ENCODE data around the gene OTUD7B. TPM values are rescaled to one million over a fixed set of nuclear protein-coding genes. Genes with fewer than 3 reads are reported as not detected.

Gene OTUD7B
- total RNA-seq, 1 experiment from 2014 or later: 23.5 TPM

GRCh38 chr1:149972547-149972946, 38.0 kb downstream of the OTUD7B start:
- Histone ChIP-seq H3K27me3 (ENCODE audit: insufficient read depth, low read length) (no peaks in the 10 kb centered on the region), H3K14ac (ENCODE audit: insufficient read depth, low read length) (no peak overlapping the region), H3K27ac (ENCODE audit: insufficient read length, low read depth, low read length) (no peak overlapping the region), H2BK15ac (ENCODE audit: low read depth, low read length) (no peak overlapping the region), H3K4me1 (ENCODE audit: insufficient read depth, low read length) (no peaks in the 10 kb centered on the region), H3K79me2 (ENCODE audit: insufficient read depth, low read length) (no peaks in the 10 kb centered on the region), H3K4me2 (ENCODE audit: insufficient read depth, insufficient read length, low read length) (no peak overlapping the region), H4K20me1 (ENCODE audit: control insufficient read depth, insufficient read depth, insufficient read length) (no peaks in the 10 kb centered on the region), H2AFZ (ENCODE audit: low read length) (no peak overlapping the region), H2BK5ac (ENCODE audit: insufficient read length, low read length) (no peak overlapping the region), H3K23me2 (ENCODE audit: insufficient read length, low read depth, low read length, poor library complexity, severe bottlenecking) (no peaks in the 10 kb centered on the region), H3K56ac (ENCODE audit: insufficient read length, low read depth, low read length) (no peak overlapping the region), H4K8ac (replicated peaks; ENCODE audit: insufficient read length, low read depth, low read length) (no peak overlapping the region), H2BK120ac (ENCODE audit: low read depth, low read length, poor library complexity, severe bottlenecking) (no peak overlapping the region), H3K9ac (ENCODE audit: extremely low read depth, insufficient read length, low read length) (no peak overlapping the region), H3K18ac (ENCODE audit: insufficient read length, low read depth, low read length) (no peak overlapping the region), H3T11ph (ENCODE audit: low read length) (no peak overlapping the region), H3K23ac (ENCODE audit: insufficient read length, low read depth, low read length) (no peak overlapping the region), H2BK12ac (ENCODE audit: insufficient read length, low read depth, low read length) (no peak overlapping the region), H2AK5ac (ENCODE audit: insufficient read length, low read length) (no peak overlapping the region), H4K91ac (ENCODE audit: insufficient read length, low read depth, low read length) (no peak overlapping the region), H3K4ac (ENCODE audit: low read depth, low read length) (no peak overlapping the region), H2BK20ac (ENCODE audit: low read depth, low read length, poor library complexity, severe bottlenecking) (no peak overlapping the region), H4K5ac (ENCODE audit: insufficient read length, low read depth, low read length) (no peak overlapping the region), H3K79me1 (ENCODE audit: insufficient read depth, low read depth, low read length, poor library complexity, severe bottlenecking) (peaks cover 3% of the 10 kb centered on the region), H3K9me3 (ENCODE audit: control insufficient read depth, low read depth, low read length) (no peaks in the 10 kb centered on the region)
- H3K27me3 Mint-ChIP-seq (ENCODE audit: low read depth): no peaks in the 10 kb centered on the region
- no peak overlapping the region for H3K27ac Mint-ChIP-seq
- no peaks in the 10 kb centered on the region for H3K4me1 Mint-ChIP-seq
- WGBS (ENCODE audit: extremely low coverage, insufficient read length, low lambda C conversion rate): no CpG with 5 or more reads among the region's 2 CpGs
- TF ChIP-seq, protein P1, sequence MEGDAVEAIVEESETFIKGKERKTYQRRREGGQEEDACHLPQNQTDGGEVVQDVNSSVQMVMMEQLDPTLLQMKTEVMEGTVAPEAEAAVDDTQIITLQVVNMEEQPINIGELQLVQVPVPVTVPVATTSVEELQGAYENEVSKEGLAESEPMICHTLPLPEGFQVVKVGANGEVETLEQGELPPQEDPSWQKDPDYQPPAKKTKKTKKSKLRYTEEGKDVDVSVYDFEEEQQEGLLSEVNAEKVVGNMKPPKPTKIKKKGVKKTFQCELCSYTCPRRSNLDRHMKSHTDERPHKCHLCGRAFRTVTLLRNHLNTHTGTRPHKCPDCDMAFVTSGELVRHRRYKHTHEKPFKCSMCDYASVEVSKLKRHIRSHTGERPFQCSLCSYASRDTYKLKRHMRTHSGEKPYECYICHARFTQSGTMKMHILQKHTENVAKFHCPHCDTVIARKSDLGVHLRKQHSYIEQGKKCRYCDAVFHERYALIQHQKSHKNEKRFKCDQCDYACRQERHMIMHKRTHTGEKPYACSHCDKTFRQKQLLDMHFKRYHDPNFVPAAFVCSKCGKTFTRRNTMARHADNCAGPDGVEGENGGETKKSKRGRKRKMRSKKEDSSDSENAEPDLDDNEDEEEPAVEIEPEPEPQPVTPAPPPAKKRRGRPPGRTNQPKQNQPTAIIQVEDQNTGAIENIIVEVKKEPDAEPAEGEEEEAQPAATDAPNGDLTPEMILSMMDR (conservative IDR thresholded peaks at IDR 0.05): no peak
- peaks cover 19 to 52% (median 50%) of the 10 kb centered on the region in 3 experiments for H3K36me3 Mint-ChIP-seq (ENCODE audit: insufficient read depth in 1 of 3, low read depth in 3 of 3)
- no peak for DNase-seq
- H3K9me3 Mint-ChIP-seq: no peaks in the 10 kb centered on the region
- H3K4me3 Mint-ChIP-seq: no peak overlapping the region
